GM12801 (cell line): ENCODE measurements around the gene KIAA0753.

Experiments
- TF ChIP-seq, protein P1 (sequence below): IDR thresholded peaks from one replicate; pipeline ENCODE4 v1.5.1; 2011; ENCODE audit warnings: control low read depth; ENCODE audit not compliant: insufficient read length; ENCODE audit errors: extremely low read depth

KIAA0753 gene

DNA sequence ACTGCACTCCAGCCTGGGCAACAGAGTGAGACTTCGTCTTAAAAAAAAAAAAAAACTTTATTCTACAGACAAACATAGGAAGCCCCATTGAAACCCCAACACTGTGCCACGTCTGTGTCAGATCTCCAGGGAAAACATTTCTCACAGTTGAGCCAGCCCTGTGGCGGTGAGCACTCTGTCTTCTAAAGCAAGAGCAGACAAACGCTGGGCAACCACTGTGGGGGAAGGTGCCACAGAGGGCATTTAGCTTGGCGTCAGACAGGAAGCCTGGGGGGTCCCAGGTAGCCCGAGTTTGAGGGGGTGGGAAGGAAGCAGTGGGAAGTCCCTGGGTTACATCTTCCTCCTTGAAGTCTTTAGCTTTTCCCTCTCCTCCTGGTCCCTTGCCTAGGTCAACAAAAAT, 27.0 kb upstream of the KIAA0753 start:
- TF ChIP-seq, protein P1, sequence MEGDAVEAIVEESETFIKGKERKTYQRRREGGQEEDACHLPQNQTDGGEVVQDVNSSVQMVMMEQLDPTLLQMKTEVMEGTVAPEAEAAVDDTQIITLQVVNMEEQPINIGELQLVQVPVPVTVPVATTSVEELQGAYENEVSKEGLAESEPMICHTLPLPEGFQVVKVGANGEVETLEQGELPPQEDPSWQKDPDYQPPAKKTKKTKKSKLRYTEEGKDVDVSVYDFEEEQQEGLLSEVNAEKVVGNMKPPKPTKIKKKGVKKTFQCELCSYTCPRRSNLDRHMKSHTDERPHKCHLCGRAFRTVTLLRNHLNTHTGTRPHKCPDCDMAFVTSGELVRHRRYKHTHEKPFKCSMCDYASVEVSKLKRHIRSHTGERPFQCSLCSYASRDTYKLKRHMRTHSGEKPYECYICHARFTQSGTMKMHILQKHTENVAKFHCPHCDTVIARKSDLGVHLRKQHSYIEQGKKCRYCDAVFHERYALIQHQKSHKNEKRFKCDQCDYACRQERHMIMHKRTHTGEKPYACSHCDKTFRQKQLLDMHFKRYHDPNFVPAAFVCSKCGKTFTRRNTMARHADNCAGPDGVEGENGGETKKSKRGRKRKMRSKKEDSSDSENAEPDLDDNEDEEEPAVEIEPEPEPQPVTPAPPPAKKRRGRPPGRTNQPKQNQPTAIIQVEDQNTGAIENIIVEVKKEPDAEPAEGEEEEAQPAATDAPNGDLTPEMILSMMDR = no peak

DNA sequence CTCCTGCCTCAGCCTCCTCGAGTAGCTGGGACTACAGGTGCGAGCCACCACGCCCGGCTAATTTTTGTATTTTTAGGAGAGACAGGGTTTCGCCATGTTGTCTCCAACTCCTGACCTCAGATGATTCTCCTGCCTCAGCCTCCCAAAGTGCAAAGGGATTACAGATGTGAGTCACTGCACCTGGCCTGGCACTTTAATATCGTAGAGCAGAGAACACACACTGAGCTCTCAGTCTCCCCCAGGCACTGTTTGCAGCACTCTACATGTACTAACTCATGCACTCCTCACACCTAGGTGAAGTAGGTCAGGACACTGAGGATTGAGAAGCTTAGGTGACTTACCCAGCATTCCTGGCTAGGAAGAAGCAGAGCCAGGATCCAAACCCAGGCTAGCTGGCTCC, 26.0 kb upstream of the KIAA0753 start:
- TF ChIP-seq, protein P1 = no peak

GRCh38 chr17:6666077-6666521, 25.6 kb upstream of the KIAA0753 start:
- TF ChIP-seq, protein P1 = peak; percentile 11

GRCh38 chr17:6661464-6661848, 20.9 kb upstream of the KIAA0753 start:
- TF ChIP-seq, protein P1 = no peak

GRCh38 chr17:6660805-6661463, 20.4 kb upstream of the KIAA0753 start:
- TF ChIP-seq, protein P1 = no peak

DNA sequence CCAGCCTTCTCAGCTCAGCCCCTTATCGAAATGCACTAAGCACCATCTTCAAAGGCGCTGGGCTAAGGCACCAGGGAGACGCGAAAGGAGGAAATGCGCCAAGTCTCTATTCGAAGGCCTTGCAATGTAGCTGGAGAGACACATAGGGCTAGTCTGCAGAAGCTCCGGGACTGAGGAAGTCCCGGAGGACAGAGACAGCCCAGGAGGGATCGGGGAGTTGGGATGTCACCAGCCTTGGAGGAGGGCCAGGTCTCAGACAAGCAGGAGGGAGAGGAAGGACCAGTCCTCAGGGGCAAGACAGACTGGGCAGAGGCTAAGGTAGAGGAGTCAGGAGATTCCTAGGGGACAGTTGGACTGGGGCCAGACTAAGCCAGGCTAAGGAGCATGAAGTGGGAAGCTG, 19.6 kb upstream of the KIAA0753 start:
- TF ChIP-seq, protein P1 = no peak

DNA sequence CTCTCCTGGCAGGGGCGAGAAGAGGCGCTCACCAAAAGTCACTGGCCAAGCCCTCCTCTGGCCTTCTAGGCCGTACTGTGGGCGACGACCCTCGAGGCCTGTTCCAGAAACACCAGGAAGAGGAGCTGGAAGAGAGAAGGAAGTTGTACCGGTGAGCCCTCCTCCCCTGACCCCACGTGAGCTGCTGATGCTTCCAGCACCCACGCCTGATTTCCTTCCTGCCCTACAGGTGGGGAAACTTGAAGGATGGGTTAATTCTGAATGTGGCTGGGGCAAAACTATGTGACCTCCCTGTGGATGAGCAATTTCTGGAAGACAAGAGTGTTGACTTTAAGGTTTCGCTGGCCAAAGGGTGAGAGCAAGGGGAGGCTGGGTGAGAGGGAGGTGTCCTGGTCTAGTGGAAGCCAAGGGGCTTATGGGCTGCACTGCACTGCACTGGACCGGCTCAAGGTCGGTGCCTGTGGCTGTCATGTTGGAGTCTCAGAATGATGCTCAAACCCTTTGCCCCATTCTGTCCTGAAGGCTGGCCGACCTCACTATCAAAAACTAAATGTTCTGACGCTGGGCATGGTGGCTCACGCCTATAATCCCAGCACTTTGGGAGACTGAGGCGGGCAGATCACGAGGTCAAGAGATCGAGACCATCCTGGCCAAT, 17.2 kb upstream of the KIAA0753 start:
- TF ChIP-seq, protein P1 = no peak
